Measurements from ENCODE around the gene ARHGAP12.

The ARHGAP12 gene

GRCh38 chr10:31928549-31929260 lies at the start of gene ARHGAP12:
TSS of gene ARHGAP12 (minus strand) at chr10:31928831. CDS start at chr10:31908855, 19,976 bp downstream.
- Histone ChIP-seq H3K9ac (peak within 1 kb of the TSS; percentile 53), H3K36me3 (ENCODE audit: insufficient read depth) (no peaks in the 10 kb centered on the region), H3K27ac (peak within 1 kb of the TSS; percentile 29; the same call in 1 of the 2 replicates), H3K79me2 (ENCODE audit: insufficient read depth, low read depth) (peaks cover 33% of the 10 kb centered on the region), H3K4me2 (peak within 1 kb of the TSS; percentile 98), H3K27me3 (ENCODE audit: insufficient read depth, low read depth) (no peaks in the 10 kb centered on the region), H2AFZ (ENCODE audit: low read depth) (peak within 1 kb of the TSS; percentile 84), H4K20me1 (ENCODE audit: insufficient read depth) (no peaks in the 10 kb centered on the region), H3K4me3 (IDR thresholded peaks at IDR 0.05; ENCODE audit: insufficient read depth, low read depth, low read length) (no peak within 1 kb of the TSS), H3K4me1 (ENCODE audit: low read depth, poor library complexity, severe bottlenecking) (peaks cover 24% of the 10 kb centered on the region)
- TF ChIP-seq CTCF (conservative IDR thresholded peaks at IDR 0.05; ENCODE audit: low read depth, low read length), result no peak

- Histone ChIP-seq H3K4me2 (no peak overlapping the region), H3K4me1 (ENCODE audit: low read depth, poor library complexity, severe bottlenecking) (no peaks in the 10 kb centered on the region), H3K27ac (no peak overlapping the region), H4K20me1 (ENCODE audit: insufficient read depth) (no peaks in the 10 kb centered on the region), H3K4me3 (IDR thresholded peaks at IDR 0.05; ENCODE audit: insufficient read depth, low read depth, low read length) (no peak overlapping the region), H3K36me3 (ENCODE audit: insufficient read depth) (no peaks in the 10 kb centered on the region), H3K27me3 (ENCODE audit: insufficient read depth, low read depth) (no peaks in the 10 kb centered on the region), H2AFZ (ENCODE audit: low read depth) (no peak overlapping the region), H3K9ac (no peak overlapping the region), H3K79me2 (ENCODE audit: insufficient read depth, low read depth) (no peaks in the 10 kb centered on the region)
- TF ChIP-seq CTCF (conservative IDR thresholded peaks at IDR 0.05; ENCODE audit: low read depth, low read length), result no peak
Measured at GRCh38 chr10:31978156-31978483, 49.5 kb upstream of the ARHGAP12 start.

GRCh38 chr10:31977440-31978155 lies 49.0 kb upstream of the ARHGAP12 start:
- Histone ChIP-seq H3K4me3 (IDR thresholded peaks at IDR 0.05; ENCODE audit: insufficient read depth, low read depth, low read length) (no peak overlapping the region), H3K36me3 (ENCODE audit: insufficient read depth) (no peaks in the 10 kb centered on the region), H3K4me2 (no peak overlapping the region)

GRCh38 chr10:31975157-31975765 lies 46.6 kb upstream of the ARHGAP12 start:
- no peak for TF ChIP-seq CTCF (conservative IDR thresholded peaks at IDR 0.05; ENCODE audit: low read depth, low read length)

More at GRCh38 chr10:31977440-31978155, 49.0 kb upstream of the ARHGAP12 start:
- H3K79me2 ChIP-seq (ENCODE audit: insufficient read depth, low read depth), result no peaks in the 10 kb centered on the region
- no peaks in the 10 kb centered on the region for H3K27me3 ChIP-seq (ENCODE audit: insufficient read depth, low read depth)
- H3K4me1 ChIP-seq (ENCODE audit: low read depth, poor library complexity, severe bottlenecking), result no peaks in the 10 kb centered on the region
- H4K20me1 ChIP-seq (ENCODE audit: insufficient read depth), result no peaks in the 10 kb centered on the region
- no peak overlapping the region for H3K27ac ChIP-seq
- no peak overlapping the region for H3K9ac ChIP-seq
- no peak for TF ChIP-seq CTCF (conservative IDR thresholded peaks at IDR 0.05; ENCODE audit: low read depth, low read length)
- no peak overlapping the region for H2AFZ ChIP-seq (ENCODE audit: low read depth)

More at GRCh38 chr10:31975157-31975765, 46.6 kb upstream of the ARHGAP12 start:
- H3K79me2 ChIP-seq (ENCODE audit: insufficient read depth, low read depth), result no peaks in the 10 kb centered on the region
- no peaks in the 10 kb centered on the region for H3K4me1 ChIP-seq (ENCODE audit: low read depth, poor library complexity, severe bottlenecking)
- H3K27ac ChIP-seq, result no peak overlapping the region
- H3K36me3 ChIP-seq (ENCODE audit: insufficient read depth), result no peaks in the 10 kb centered on the region
- H3K4me2 ChIP-seq, result no peak overlapping the region
- H3K27me3 ChIP-seq (ENCODE audit: insufficient read depth, low read depth), result no peaks in the 10 kb centered on the region
- H2AFZ ChIP-seq (ENCODE audit: low read depth), result no peak overlapping the region
- no peak overlapping the region for H3K4me3 ChIP-seq (IDR thresholded peaks at IDR 0.05; ENCODE audit: insufficient read depth, low read depth, low read length)
- H4K20me1 ChIP-seq (ENCODE audit: insufficient read depth), result no peaks in the 10 kb centered on the region
- no peak overlapping the region for H3K9ac ChIP-seq

Data from KMS-11 (cell line).